T-helper 2 cell treated with Interferon-gamma antibody and Interleukin-4, amounts not matched to agents 100 ng/mL and 5 ng/mL, for 36 hours (primary cell): Measurements from ENCODE around the gene SBF2. TPM values are rescaled to one million over a fixed set of nuclear protein-coding genes. Genes with fewer than 3 reads are reported as not detected.
"Not testable (repeated sequence)": the region's sequence is repeated elsewhere in the genome, so short reads cannot be mapped to it uniquely, and the experiment has no call there.

ENCODE experiments used
- intact Hi-C: fragments of 100-400 bp; cut with micrococcal nuclease; formaldehyde crosslinking; loops from one replicate; pipeline ENCODE4 v1.15.1; 2023
- total RNA-seq: library from RNA; stranded (reverse); gene quantifications from 2 replicates; pipeline ENCODE4 v1.2.3, GENCODE V29; 2022

SBF2 gene
- total RNA-seq, 1 donor from 2014 or later: 1.8 TPM

- intact Hi-C loops: no loop called here
These were observed 171.5 kb downstream of the SBF2 start for GRCh38 chr11:10122326-10123197.

GRCh38 chr11:10118865-10119264 is 175.2 kb downstream of the SBF2 start:
- intact Hi-C loops: no loop called here

GRCh38 chr11:10117709-10118351 is 176.2 kb downstream of the SBF2 start:
- intact Hi-C loops: no loop called here

GRCh38 chr11:10116588-10116987 is 177.4 kb downstream of the SBF2 start:
- intact Hi-C loops: no loop called here

GRCh38 chr11:10114593-10115404 is 179.2 kb downstream of the SBF2 start:
- intact Hi-C loops: no loop called here

- intact Hi-C loops: no loop called here
These were observed 180.2 kb downstream of the SBF2 start for GRCh38 chr11:10113852-10114251.

- intact Hi-C loops: no loop called here
These were observed 184.2 kb downstream of the SBF2 start for GRCh38 chr11:10109806-10110205.

GRCh38 chr11:10108915-10109680 is 184.9 kb downstream of the SBF2 start:
- intact Hi-C loops: no loop called here

- intact Hi-C loops: no loop called here
These were observed 186.5 kb downstream of the SBF2 start for GRCh38 chr11:10107497-10107896.

GRCh38 chr11:10097615-10098014 is 196.4 kb downstream of the SBF2 start:
- intact Hi-C loops: no loop called here

- intact Hi-C loops: no loop called here
These were observed 197.0 kb downstream of the SBF2 start for GRCh38 chr11:10096987-10097386.

GRCh38 chr11:10095412-10096208 is 198.4 kb downstream of the SBF2 start:
- intact Hi-C loops: no loop called here

- intact Hi-C loops: no loop called here
These were observed 201.6 kb downstream of the SBF2 start for GRCh38 chr11:10092426-10092825.

GRCh38 chr11:10091314-10092045 is 202.5 kb downstream of the SBF2 start:
- intact Hi-C loops: no loop called here

- intact Hi-C loops: not testable (repeated sequence)
These were observed 206.1 kb downstream of the SBF2 start for GRCh38 chr11:10087923-10088225.

- intact Hi-C loops: no loop called here
These were observed 206.7 kb downstream of the SBF2 start for GRCh38 chr11:10087186-10087922.

GRCh38 chr11:10080138-10080537 is 213.9 kb downstream of the SBF2 start:
- intact Hi-C loops: no loop called here

GRCh38 chr11:10076458-10077141 is 217.4 kb downstream of the SBF2 start:
- intact Hi-C loops: loop anchor here (2.0 to 10.0 kb wide), 2 partner anchors 212 to 318 kb away; no protein-coding TSS in a partner anchor
